ENCODE data around the gene FBL. TPM values are rescaled to one million over a fixed set of nuclear protein-coding genes. Genes with fewer than 3 reads are reported as not detected.

The FBL gene
- total and polyA plus RNA-seq, 4 donors, result 23.3 to 96.2 (median 57.7) TPM

DNA sequence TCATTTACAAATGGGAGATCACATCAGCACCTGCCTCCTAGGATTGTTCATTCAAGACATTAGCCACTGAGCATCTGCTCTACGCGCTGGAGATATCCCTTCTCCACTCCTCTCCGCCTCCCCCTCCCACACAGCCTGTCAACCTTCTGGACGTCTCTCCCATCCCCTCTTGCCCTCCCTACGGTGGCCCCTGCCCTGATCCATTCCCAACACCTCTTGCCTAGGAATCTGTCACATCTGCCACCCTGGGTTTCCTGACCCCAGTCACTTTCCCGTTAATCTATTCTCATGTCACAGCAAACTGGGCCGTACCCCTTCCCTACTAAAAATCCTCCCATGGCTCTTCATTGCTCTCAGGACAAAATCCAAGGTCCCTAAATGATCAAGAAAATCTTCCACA, 22.5 kb downstream of the FBL start:
- 41% methylated on average over 7 of the region's 7 CpGs for WGBS
- no peaks in the 10 kb centered on the region for H3K27me3 ChIP-seq (ENCODE audit: control insufficient read depth in 4 of 4, insufficient read depth in 4 of 4, low read length in 3 of 4)
- peak overlapping the region; percentile 56 to 94 (median 92) for H3K4me3 ChIP-seq (ENCODE audit: low read depth in 1 of 3, low read length in 3 of 3)
- H3K9me3 ChIP-seq (ENCODE audit: control insufficient read depth in 4 of 4, low read length in 3 of 4), result no peaks in the 10 kb centered on the region
- TF ChIP-seq YY1 (IDR thresholded peaks at IDR 0.05), result no peak
- TF ChIP-seq, protein P1, sequence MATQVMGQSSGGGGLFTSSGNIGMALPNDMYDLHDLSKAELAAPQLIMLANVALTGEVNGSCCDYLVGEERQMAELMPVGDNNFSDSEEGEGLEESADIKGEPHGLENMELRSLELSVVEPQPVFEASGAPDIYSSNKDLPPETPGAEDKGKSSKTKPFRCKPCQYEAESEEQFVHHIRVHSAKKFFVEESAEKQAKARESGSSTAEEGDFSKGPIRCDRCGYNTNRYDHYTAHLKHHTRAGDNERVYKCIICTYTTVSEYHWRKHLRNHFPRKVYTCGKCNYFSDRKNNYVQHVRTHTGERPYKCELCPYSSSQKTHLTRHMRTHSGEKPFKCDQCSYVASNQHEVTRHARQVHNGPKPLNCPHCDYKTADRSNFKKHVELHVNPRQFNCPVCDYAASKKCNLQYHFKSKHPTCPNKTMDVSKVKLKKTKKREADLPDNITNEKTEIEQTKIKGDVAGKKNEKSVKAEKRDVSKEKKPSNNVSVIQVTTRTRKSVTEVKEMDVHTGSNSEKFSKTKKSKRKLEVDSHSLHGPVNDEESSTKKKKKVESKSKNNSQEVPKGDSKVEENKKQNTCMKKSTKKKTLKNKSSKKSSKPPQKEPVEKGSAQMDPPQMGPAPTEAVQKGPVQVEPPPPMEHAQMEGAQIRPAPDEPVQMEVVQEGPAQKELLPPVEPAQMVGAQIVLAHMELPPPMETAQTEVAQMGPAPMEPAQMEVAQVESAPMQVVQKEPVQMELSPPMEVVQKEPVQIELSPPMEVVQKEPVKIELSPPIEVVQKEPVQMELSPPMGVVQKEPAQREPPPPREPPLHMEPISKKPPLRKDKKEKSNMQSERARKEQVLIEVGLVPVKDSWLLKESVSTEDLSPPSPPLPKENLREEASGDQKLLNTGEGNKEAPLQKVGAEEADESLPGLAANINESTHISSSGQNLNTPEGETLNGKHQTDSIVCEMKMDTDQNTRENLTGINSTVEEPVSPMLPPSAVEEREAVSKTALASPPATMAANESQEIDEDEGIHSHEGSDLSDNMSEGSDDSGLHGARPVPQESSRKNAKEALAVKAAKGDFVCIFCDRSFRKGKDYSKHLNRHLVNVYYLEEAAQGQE (IDR thresholded peaks at IDR 0.05), result no peak
- no peak for TF ChIP-seq RAD21 (IDR thresholded peaks at IDR 0.05)
- no peak for TF ChIP-seq NR2F2 (IDR thresholded peaks at IDR 0.05)
- TF ChIP-seq, protein P2, sequence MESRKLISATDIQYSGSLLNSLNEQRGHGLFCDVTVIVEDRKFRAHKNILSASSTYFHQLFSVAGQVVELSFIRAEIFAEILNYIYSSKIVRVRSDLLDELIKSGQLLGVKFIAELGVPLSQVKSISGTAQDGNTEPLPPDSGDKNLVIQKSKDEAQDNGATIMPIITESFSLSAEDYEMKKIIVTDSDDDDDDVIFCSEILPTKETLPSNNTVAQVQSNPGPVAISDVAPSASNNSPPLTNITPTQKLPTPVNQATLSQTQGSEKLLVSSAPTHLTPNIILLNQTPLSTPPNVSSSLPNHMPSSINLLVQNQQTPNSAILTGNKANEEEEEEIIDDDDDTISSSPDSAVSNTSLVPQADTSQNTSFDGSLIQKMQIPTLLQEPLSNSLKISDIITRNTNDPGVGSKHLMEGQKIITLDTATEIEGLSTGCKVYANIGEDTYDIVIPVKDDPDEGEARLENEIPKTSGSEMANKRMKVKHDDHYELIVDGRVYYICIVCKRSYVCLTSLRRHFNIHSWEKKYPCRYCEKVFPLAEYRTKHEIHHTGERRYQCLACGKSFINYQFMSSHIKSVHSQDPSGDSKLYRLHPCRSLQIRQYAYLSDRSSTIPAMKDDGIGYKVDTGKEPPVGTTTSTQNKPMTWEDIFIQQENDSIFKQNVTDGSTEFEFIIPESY (IDR thresholded peaks at IDR 0.05), result no peak
- no peak for TF ChIP-seq RXRA (IDR thresholded peaks at IDR 0.05)
- TF ChIP-seq, protein P3, sequence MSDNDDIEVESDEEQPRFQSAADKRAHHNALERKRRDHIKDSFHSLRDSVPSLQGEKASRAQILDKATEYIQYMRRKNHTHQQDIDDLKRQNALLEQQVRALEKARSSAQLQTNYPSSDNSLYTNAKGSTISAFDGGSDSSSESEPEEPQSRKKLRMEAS (IDR thresholded peaks at IDR 0.05), result no peak
- no peak for TF ChIP-seq HNF4A (conservative IDR thresholded peaks at IDR 0.05)
- TF ChIP-seq, protein P4, sequence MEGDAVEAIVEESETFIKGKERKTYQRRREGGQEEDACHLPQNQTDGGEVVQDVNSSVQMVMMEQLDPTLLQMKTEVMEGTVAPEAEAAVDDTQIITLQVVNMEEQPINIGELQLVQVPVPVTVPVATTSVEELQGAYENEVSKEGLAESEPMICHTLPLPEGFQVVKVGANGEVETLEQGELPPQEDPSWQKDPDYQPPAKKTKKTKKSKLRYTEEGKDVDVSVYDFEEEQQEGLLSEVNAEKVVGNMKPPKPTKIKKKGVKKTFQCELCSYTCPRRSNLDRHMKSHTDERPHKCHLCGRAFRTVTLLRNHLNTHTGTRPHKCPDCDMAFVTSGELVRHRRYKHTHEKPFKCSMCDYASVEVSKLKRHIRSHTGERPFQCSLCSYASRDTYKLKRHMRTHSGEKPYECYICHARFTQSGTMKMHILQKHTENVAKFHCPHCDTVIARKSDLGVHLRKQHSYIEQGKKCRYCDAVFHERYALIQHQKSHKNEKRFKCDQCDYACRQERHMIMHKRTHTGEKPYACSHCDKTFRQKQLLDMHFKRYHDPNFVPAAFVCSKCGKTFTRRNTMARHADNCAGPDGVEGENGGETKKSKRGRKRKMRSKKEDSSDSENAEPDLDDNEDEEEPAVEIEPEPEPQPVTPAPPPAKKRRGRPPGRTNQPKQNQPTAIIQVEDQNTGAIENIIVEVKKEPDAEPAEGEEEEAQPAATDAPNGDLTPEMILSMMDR (IDR thresholded peaks at IDR 0.05; ENCODE audit: low read depth, low read length, missing input control), result no peak
- no peak for TF ChIP-seq SP1 (IDR thresholded peaks at IDR 0.05)
- no peak for TF ChIP-seq HNF4G (IDR thresholded peaks at IDR 0.05)
- no peak overlapping the region for H3K27ac ChIP-seq (ENCODE audit: low read depth in 1 of 2, low read length in 2 of 2)
- peak overlapping the region; percentile 64 to 73 for H3K9ac ChIP-seq (ENCODE audit: low read depth in 1 of 2, low read length in 2 of 2)
- peaks cover 0 to 24% (median 4%) of the 10 kb centered on the region in 4 donors for H3K36me3 ChIP-seq (ENCODE audit: control insufficient read depth in 4 of 4, insufficient read depth in 3 of 4, low read depth in 1 of 4, low read length in 3 of 4)
- DNase-seq (ENCODE audit: low spot score), result no peak
- peaks cover 2 to 20% (median 15%) of the 10 kb centered on the region in 4 donors for H3K4me1 ChIP-seq (ENCODE audit: control insufficient read depth in 4 of 4, insufficient read depth in 4 of 4, low read length in 3 of 4)

DNA sequence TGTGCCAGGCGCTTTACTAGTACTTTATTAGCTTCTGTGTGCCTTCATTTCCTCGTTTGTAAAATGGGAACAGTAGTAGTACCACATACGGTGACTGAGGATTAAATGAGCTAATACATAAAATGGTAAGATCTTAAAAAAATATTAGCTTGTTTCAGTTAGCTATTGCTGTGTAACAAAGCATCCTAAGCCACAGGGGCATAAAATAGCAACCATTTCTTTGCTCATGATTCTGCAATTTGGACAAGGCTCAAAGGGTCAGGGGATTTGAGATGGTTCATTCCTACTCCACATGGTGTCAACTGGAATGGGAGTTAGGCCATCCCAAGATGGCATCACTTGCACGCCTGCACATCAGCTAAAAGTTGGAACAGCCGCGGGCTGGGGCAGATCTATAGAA, 25.5 kb downstream of the FBL start:
- 96% methylated on average over 6 of the region's 6 CpGs for WGBS
- DNase-seq (ENCODE audit: low spot score), result no peak
- Histone ChIP-seq H3K4me1 (ENCODE audit: control insufficient read depth in 4 of 4, insufficient read depth in 4 of 4, low read length in 3 of 4) (peaks cover 2 to 20% (median 15%) of the 10 kb centered on the region in 4 donors), H3K9ac (ENCODE audit: low read depth in 1 of 2, low read length in 2 of 2) (no peak overlapping the region), H3K4me3 (ENCODE audit: low read depth in 1 of 3, low read length in 3 of 3) (no peak overlapping the region), H3K27me3 (ENCODE audit: control insufficient read depth in 4 of 4, insufficient read depth in 4 of 4, low read length in 3 of 4) (no peaks in the 10 kb centered on the region), H3K27ac (ENCODE audit: low read depth in 1 of 2, low read length in 2 of 2) (no peak overlapping the region), H3K9me3 (ENCODE audit: control insufficient read depth in 4 of 4, low read length in 3 of 4) (no peaks in the 10 kb centered on the region), H3K36me3 (ENCODE audit: control insufficient read depth in 4 of 4, insufficient read depth in 3 of 4, low read depth in 1 of 4, low read length in 3 of 4) (peaks cover 0 to 3% (median under 1%) of the 10 kb centered on the region in 4 donors)
- TF ChIP-seq SP1 (IDR thresholded peaks at IDR 0.05), result no peak
- TF ChIP-seq EGR1 (IDR thresholded peaks at IDR 0.05; ENCODE audit: low read depth in 2 of 2), result no peak
- TF ChIP-seq FOXA1 (IDR thresholded peaks at IDR 0.05), result no peak
- TF ChIP-seq, protein P5, sequence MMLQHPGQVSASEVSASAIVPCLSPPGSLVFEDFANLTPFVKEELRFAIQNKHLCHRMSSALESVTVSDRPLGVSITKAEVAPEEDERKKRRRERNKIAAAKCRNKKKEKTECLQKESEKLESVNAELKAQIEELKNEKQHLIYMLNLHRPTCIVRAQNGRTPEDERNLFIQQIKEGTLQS (IDR thresholded peaks at IDR 0.05), result no peak
- no peak for TF ChIP-seq HNF4A (conservative IDR thresholded peaks at IDR 0.05)
- TF ChIP-seq, protein P3 (IDR thresholded peaks at IDR 0.05), result no peak
- TF ChIP-seq RAD21 (IDR thresholded peaks at IDR 0.05), result no peak
- no peak for TF ChIP-seq HNF4G (IDR thresholded peaks at IDR 0.05)
- TF ChIP-seq YY1 (IDR thresholded peaks at IDR 0.05), result no peak
- TF ChIP-seq, protein P4 (IDR thresholded peaks at IDR 0.05; ENCODE audit: low read depth, low read length, missing input control), result no peak
- no peak for TF ChIP-seq GABPA (IDR thresholded peaks at IDR 0.05 in 1 of 2, conservative IDR thresholded peaks at IDR 0.05 in 1 of 2)
- TF ChIP-seq, protein P1 (IDR thresholded peaks at IDR 0.05), result no peak
- no peak for TF ChIP-seq NR2F2 (IDR thresholded peaks at IDR 0.05)
- TF ChIP-seq JUND (IDR thresholded peaks at IDR 0.05), result no peak
- TF ChIP-seq TAF1 (conservative IDR thresholded peaks at IDR 0.05), result no peak

Measured in liver (tissue), 9 donors.